Fibroblast of lung (primary cell): ENCODE results near the gene NME2. TPM values are rescaled to one million over a fixed set of nuclear protein-coding genes. Genes with fewer than 3 reads are reported as not detected.
A peak's percentile ranks its signal among the peaks of the same experiment; 100 is the strongest.

Source experiments
- DNase-seq, 2 donors: peaks; one replicate each; pipeline versions ENCODE4 v3.0.0 to v3.0.0-alpha.2; 2010; ENCODE audit warnings: low read depth in 2 of 2
- H2AFZ ChIP-seq: 2 replicates; pipeline ENCODE4 v1.5.1; 2012; ENCODE audit warnings: low read length, control low read depth, inconsistent platforms
- H3K27ac ChIP-seq: 2 replicates; pipeline ENCODE4 v1.5.1; 2011; ENCODE audit warnings: low read length, control low read depth; ENCODE audit not compliant: insufficient read depth
- H3K27me3 ChIP-seq: 2 replicates; pipeline ENCODE4 v1.5.1; 2011; ENCODE audit warnings: mild to moderate bottlenecking, low read length; ENCODE audit not compliant: control insufficient read depth, insufficient read depth
- H3K36me3 ChIP-seq: 2 replicates; pipeline ENCODE4 v1.5.1; 2011; ENCODE audit warnings: low read length; ENCODE audit not compliant: control insufficient read depth, insufficient read depth
- H3K4me1 ChIP-seq: 2 replicates; pipeline ENCODE4 v1.5.1; 2011; ENCODE audit warnings: low read length; ENCODE audit not compliant: control insufficient read depth, insufficient read depth; ENCODE audit errors: extremely low read depth
- H3K4me2 ChIP-seq: 2 replicates; pipeline ENCODE4 v1.5.1; 2011; ENCODE audit warnings: low read length, control low read depth; ENCODE audit not compliant: insufficient read depth; ENCODE audit errors: extremely low read depth
- H3K4me3 ChIP-seq, 4 experiments: fragments of 200-600 bp in 1 of 4; sonication (generic) in 1 of 4; replicated peaks in 1 of 4; 2 replicates each; pipeline ENCODE4 v1.5.1; 2011 to 2016; ENCODE audit warnings: low read length in 4 of 4, low read depth in 3 of 4, mild to moderate bottlenecking in 3 of 4, control low read depth in 2 of 4, inconsistent platforms in 1 of 4, mixed read lengths in 1 of 4; ENCODE audit not compliant: insufficient read depth in 1 of 4; ENCODE audit errors: control extremely low read depth in 1 of 4
- H3K79me2 ChIP-seq: 2 replicates; pipeline ENCODE4 v1.5.1; 2012; ENCODE audit warnings: mild to moderate bottlenecking, low read length, inconsistent platforms; ENCODE audit not compliant: control insufficient read depth, insufficient read depth
- H3K9ac ChIP-seq: 2 replicates; pipeline ENCODE4 v1.5.1; 2011; ENCODE audit warnings: mild to moderate bottlenecking, low read length, control low read depth; ENCODE audit not compliant: insufficient read depth
- H3K9me3 ChIP-seq: 2 replicates; pipeline ENCODE4 v1.5.1; 2012; ENCODE audit warnings: low read depth, low read length; ENCODE audit not compliant: control insufficient read depth, insufficient read depth
- H4K20me1 ChIP-seq: 2 replicates; pipeline ENCODE4 v1.5.1; 2011; ENCODE audit warnings: low read length; ENCODE audit not compliant: control insufficient read depth, insufficient read depth; ENCODE audit errors: extremely low read depth
- EZH2 ChIP-seq: IDR thresholded peaks from 2 replicates; pipeline ENCODE4 v1.5.1; 2012; ENCODE audit warnings: low read length, control low read depth, mild to moderate bottlenecking; ENCODE audit errors: missing control alignments
- polyA plus RNA-seq, 2 donors: library from polyadenylated mRNA; depleted of rRNA in 1 of 2; stranded (reverse) in 1 of 2; unstranded in 1 of 2; fragments of >200 nt; gene quantifications; 2 replicates each; pipeline ENCODE4 v1.2.1, GENCODE V29; 2011 to 2012; ENCODE audit warnings: missing spikeins in 1 of 2
- total RNA-seq: library from RNA; depleted of rRNA; stranded (reverse); fragments of >200 nt; gene quantifications from 2 replicates; pipeline ENCODE4 v1.2.1, GENCODE V29; 2014
- TF ChIP-seq, protein P1 (sequence below), 2 donors: IDR thresholded peaks in 1 of 2; conservative IDR thresholded peaks in 1 of 2; 1 replicate in 1 of 2; 2 replicates in 1 of 2; pipeline ENCODE4 v1.5.1; 2011 to 2012; ENCODE audit warnings: low read length in 2 of 2, control low read depth in 1 of 2, inconsistent platforms in 1 of 2, low read depth in 1 of 2, mild to moderate bottlenecking in 1 of 2

NME2 gene
- total and polyA plus RNA-seq, 2 donors (not counting 1 experiment from before 2014, with no cell fraction given) = 605 to 799 TPM

GRCh38 chr17:51164911-51165679 lies 1.1 kb upstream of the NME2 start:
- H3K27ac ChIP-seq = peak overlapping the region; percentile 95
- no peak overlapping the region for H2AFZ ChIP-seq
- TF ChIP-seq EZH2 = no peak
- TF ChIP-seq, protein P1, sequence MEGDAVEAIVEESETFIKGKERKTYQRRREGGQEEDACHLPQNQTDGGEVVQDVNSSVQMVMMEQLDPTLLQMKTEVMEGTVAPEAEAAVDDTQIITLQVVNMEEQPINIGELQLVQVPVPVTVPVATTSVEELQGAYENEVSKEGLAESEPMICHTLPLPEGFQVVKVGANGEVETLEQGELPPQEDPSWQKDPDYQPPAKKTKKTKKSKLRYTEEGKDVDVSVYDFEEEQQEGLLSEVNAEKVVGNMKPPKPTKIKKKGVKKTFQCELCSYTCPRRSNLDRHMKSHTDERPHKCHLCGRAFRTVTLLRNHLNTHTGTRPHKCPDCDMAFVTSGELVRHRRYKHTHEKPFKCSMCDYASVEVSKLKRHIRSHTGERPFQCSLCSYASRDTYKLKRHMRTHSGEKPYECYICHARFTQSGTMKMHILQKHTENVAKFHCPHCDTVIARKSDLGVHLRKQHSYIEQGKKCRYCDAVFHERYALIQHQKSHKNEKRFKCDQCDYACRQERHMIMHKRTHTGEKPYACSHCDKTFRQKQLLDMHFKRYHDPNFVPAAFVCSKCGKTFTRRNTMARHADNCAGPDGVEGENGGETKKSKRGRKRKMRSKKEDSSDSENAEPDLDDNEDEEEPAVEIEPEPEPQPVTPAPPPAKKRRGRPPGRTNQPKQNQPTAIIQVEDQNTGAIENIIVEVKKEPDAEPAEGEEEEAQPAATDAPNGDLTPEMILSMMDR (conservative IDR thresholded peaks at IDR 0.05 in 1 of 2, IDR thresholded peaks at IDR 0.05 in 1 of 2; ENCODE audit: low read depth in 1 of 2, low read length in 2 of 2) = no peak

DNA sequence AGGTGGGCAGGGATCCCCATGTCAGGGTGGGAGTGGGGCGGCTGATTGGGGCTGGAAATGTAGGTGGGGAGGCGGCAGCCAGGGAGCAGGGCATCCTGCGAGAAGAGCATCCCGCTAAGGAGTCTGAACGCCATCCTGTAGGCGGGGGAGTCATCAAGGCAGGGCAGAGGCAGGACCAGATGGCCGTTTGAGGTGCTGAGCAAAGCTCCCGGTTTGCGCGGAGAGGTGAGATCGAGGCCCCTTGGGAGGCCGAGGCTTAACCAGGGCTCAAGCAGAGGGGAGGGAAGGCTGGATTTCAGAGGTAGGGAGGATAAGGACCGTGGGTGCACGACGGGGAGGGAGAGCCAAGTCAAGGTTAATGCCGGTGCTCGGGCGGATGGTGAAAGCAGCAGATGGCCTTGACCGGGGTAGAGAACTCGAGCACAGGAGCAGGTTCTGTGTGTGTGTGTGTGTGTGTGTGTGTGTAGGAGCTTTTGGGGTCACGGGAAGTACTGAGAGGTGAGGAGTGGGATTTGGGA lies 472 bp upstream of the NME2 start:
- H3K4me1 ChIP-seq = peaks cover 9% of the 10 kb centered on the region
- DNase-seq = peak in 1 of 2 donors; percentile 47
- TF ChIP-seq EZH2 = no peak
- TF ChIP-seq, protein P1 (conservative IDR thresholded peaks at IDR 0.05 in 1 of 2, IDR thresholded peaks at IDR 0.05 in 1 of 2; ENCODE audit: low read depth in 1 of 2, low read length in 2 of 2) = no peak

More at GRCh38 chr17:51164911-51165679, 1.1 kb upstream of the NME2 start:
- peaks cover 9% of the 10 kb centered on the region for H3K4me1 ChIP-seq
- H3K9ac ChIP-seq = no peak overlapping the region
- H3K79me2 ChIP-seq = peaks cover 17% of the 10 kb centered on the region
- H3K4me2 ChIP-seq = peak overlapping the region; percentile 97
- peak overlapping the region in 2 of 4 experiments; percentile 75 to 92 for H3K4me3 ChIP-seq
- DNase-seq = peak in 1 of 2 donors; percentile 13
- no peaks in the 10 kb centered on the region for H3K9me3 ChIP-seq
- H4K20me1 ChIP-seq = no peaks in the 10 kb centered on the region
- H3K36me3 ChIP-seq = peaks cover 16% of the 10 kb centered on the region
- H3K27me3 ChIP-seq = no peaks in the 10 kb centered on the region

More for the DNA sequence above, 472 bp upstream of the NME2 start:
- H3K36me3 ChIP-seq = peaks cover 16% of the 10 kb centered on the region
- no peaks in the 10 kb centered on the region for H3K9me3 ChIP-seq
- peaks cover 17% of the 10 kb centered on the region for H3K79me2 ChIP-seq
- H3K27ac ChIP-seq = peak overlapping the region; percentile 95
- peak overlapping the region; percentile 97 for H3K4me2 ChIP-seq
- H2AFZ ChIP-seq = peak overlapping the region; percentile 96
- H3K27me3 ChIP-seq = no peaks in the 10 kb centered on the region
- no peaks in the 10 kb centered on the region for H4K20me1 ChIP-seq
- H3K9ac ChIP-seq = peak overlapping the region; percentile 93
- peak overlapping the region; percentile 66 to 99 (median 84) for H3K4me3 ChIP-seq
